Measurements from ENCODE around the gene TLR10.

Gene TLR10

DNA sequence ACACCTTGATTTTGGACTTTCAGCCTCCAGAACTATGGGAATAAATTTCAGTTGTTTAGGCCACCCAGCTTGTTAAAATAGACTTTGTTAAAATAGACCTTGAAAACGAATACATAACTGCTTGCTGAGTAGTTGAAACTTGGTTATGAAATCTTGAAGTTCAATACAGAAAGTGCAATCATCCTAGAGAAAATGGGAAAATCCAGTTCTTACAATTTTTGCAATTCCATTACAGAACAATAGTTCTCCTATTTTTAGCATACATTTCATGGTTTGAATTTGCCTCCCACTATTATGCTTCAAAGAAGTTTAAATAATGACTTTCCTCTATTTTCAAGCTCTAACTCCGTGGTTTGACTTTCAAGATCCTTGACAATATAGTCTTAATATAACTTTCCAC is 11.3 kb upstream of the TLR10 start:
- Histone ChIP-seq H3K36me3 (ENCODE audit: insufficient read depth, low read length) (no peaks in the 10 kb centered on the region), H3F3A (ENCODE audit: low read depth) (no peaks in the 10 kb centered on the region)
- no peak for TF ChIP-seq EZH2phosphoT487 (IDR thresholded peaks at IDR 0.05; ENCODE audit: borderline replicate concordance)
- TF ChIP-seq, protein P1, sequence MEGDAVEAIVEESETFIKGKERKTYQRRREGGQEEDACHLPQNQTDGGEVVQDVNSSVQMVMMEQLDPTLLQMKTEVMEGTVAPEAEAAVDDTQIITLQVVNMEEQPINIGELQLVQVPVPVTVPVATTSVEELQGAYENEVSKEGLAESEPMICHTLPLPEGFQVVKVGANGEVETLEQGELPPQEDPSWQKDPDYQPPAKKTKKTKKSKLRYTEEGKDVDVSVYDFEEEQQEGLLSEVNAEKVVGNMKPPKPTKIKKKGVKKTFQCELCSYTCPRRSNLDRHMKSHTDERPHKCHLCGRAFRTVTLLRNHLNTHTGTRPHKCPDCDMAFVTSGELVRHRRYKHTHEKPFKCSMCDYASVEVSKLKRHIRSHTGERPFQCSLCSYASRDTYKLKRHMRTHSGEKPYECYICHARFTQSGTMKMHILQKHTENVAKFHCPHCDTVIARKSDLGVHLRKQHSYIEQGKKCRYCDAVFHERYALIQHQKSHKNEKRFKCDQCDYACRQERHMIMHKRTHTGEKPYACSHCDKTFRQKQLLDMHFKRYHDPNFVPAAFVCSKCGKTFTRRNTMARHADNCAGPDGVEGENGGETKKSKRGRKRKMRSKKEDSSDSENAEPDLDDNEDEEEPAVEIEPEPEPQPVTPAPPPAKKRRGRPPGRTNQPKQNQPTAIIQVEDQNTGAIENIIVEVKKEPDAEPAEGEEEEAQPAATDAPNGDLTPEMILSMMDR (conservative IDR thresholded peaks at IDR 0.05; ENCODE audit: low read length) = no peak

GRCh38 chr4:38791010-38791409 is 8.2 kb upstream of the TLR10 start:
- Histone ChIP-seq H3K9me2 (replicated peaks; ENCODE audit: low read depth, low read length) (no peaks in the 10 kb centered on the region), H2AFZ (ENCODE audit: low read length) (no peak overlapping the region), H3K4me2 (ENCODE audit: low read depth, low read length, poor library complexity, severe bottlenecking) (no peak overlapping the region), H4K20me1 (ENCODE audit: insufficient read depth, low read length, poor library complexity, severe bottlenecking) (no peaks in the 10 kb centered on the region), H3K79me2 (ENCODE audit: insufficient read depth, low read length) (no peaks in the 10 kb centered on the region), H3K36me3 (ENCODE audit: insufficient read depth, low read length) (no peaks in the 10 kb centered on the region), H3K4me1 (ENCODE audit: insufficient read depth, low read length, poor library complexity, severe bottlenecking) (no peaks in the 10 kb centered on the region), H3K4me3 (ENCODE audit: low read length, poor library complexity, severe bottlenecking) (no peak overlapping the region), H3F3A (ENCODE audit: low read depth) (no peaks in the 10 kb centered on the region), H3K9me3 (ENCODE audit: insufficient read depth, low read depth, low read length) (no peaks in the 10 kb centered on the region), H3K27me3 (ENCODE audit: insufficient read depth, low read length, poor library complexity, severe bottlenecking) (no peaks in the 10 kb centered on the region), H3K9ac (ENCODE audit: low read depth, low read length, poor library complexity, severe bottlenecking) (no peak overlapping the region)
- TF ChIP-seq, protein P1 (conservative IDR thresholded peaks at IDR 0.05; ENCODE audit: low read length) = no peak
- TF ChIP-seq EZH2phosphoT487 (IDR thresholded peaks at IDR 0.05; ENCODE audit: borderline replicate concordance) = no peak

More for the DNA sequence above, 11.3 kb upstream of the TLR10 start:
- Histone ChIP-seq H3K4me1 (ENCODE audit: insufficient read depth, low read length, poor library complexity, severe bottlenecking) (no peaks in the 10 kb centered on the region), H3K27me3 (ENCODE audit: insufficient read depth, low read length, poor library complexity, severe bottlenecking) (no peaks in the 10 kb centered on the region), H3K9me2 (replicated peaks; ENCODE audit: low read depth, low read length) (no peaks in the 10 kb centered on the region), H3K9ac (ENCODE audit: low read depth, low read length, poor library complexity, severe bottlenecking) (no peak overlapping the region), H3K4me3 (ENCODE audit: low read length, poor library complexity, severe bottlenecking) (no peak overlapping the region), H3K79me2 (ENCODE audit: insufficient read depth, low read length) (no peaks in the 10 kb centered on the region), H2AFZ (ENCODE audit: low read length) (no peak overlapping the region), H3K4me2 (ENCODE audit: low read depth, low read length, poor library complexity, severe bottlenecking) (no peak overlapping the region), H4K20me1 (ENCODE audit: insufficient read depth, low read length, poor library complexity, severe bottlenecking) (no peaks in the 10 kb centered on the region), H3K9me3 (ENCODE audit: insufficient read depth, low read depth, low read length) (no peaks in the 10 kb centered on the region)

GRCh38 chr4:38788317-38788716 is 5.5 kb upstream of the TLR10 start:
- Histone ChIP-seq H3K9me2 (replicated peaks; ENCODE audit: low read depth, low read length) (no peaks in the 10 kb centered on the region), H3K4me1 (ENCODE audit: insufficient read depth, low read length, poor library complexity, severe bottlenecking) (no peaks in the 10 kb centered on the region), H3K9me3 (ENCODE audit: insufficient read depth, low read depth, low read length) (no peaks in the 10 kb centered on the region), H3K79me2 (ENCODE audit: insufficient read depth, low read length) (no peaks in the 10 kb centered on the region), H2AFZ (ENCODE audit: low read length) (no peak overlapping the region), H3K9ac (ENCODE audit: low read depth, low read length, poor library complexity, severe bottlenecking) (no peak overlapping the region), H3K4me3 (ENCODE audit: low read length, poor library complexity, severe bottlenecking) (no peak overlapping the region), H3K36me3 (ENCODE audit: insufficient read depth, low read length) (no peaks in the 10 kb centered on the region), H3K27me3 (ENCODE audit: insufficient read depth, low read length, poor library complexity, severe bottlenecking) (no peaks in the 10 kb centered on the region), H4K20me1 (ENCODE audit: insufficient read depth, low read length, poor library complexity, severe bottlenecking) (no peaks in the 10 kb centered on the region), H3F3A (ENCODE audit: low read depth) (no peaks in the 10 kb centered on the region), H3K4me2 (ENCODE audit: low read depth, low read length, poor library complexity, severe bottlenecking) (no peak overlapping the region)
- no peak for TF ChIP-seq EZH2phosphoT487 (IDR thresholded peaks at IDR 0.05; ENCODE audit: borderline replicate concordance)
- TF ChIP-seq, protein P1 (conservative IDR thresholded peaks at IDR 0.05; ENCODE audit: low read length) = no peak
